ENCODE data around the gene TMEM61.

The TMEM61 gene

DNA sequence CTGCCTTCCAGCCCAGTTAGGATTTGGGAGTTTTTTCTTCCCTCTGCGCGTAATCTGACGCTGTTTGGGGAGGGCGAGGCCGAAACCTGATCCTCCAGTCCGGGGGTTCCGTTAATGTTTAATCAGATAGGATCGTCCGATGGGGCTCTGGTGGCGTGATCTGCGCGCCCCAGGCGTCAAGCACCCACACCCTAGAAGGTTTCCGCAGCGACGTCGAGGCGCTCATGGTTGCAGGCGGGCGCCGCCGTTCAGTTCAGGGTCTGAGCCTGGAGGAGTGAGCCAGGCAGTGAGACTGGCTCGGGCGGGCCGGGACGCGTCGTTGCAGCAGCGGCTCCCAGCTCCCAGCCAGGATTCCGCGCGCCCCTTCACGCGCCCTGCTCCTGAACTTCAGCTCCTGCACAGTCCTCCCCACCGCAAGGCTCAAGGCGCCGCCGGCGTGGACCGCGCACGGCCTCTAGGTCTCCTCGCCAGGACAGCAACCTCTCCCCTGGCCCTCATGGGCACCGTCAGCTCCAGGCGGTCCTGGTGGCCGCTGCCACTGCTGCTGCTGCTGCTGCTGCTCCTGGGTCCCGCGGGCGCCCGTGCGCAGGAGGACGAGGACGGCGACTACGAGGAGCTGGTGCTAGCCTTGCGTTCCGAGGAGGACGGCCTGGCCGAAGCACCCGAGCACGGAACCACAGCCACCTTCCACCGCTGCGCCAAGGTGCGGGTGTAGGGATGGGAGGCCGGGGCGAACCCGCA lies 59.1 kb downstream of the TMEM61 start, which contains the start of gene PCSK9:
Gene PCSK9 (plus strand): TSS at position 207 of the 741 bp plus-strand sequence. CDS start 290 bp downstream, at position 497.
- Histone ChIP-seq H3K4me3 (ENCODE audit: low read depth, low read length) (no peak within 1 kb of the TSS), H3K9me3 (no peaks in the 10 kb centered on the region), H3K36me3 (no peaks in the 10 kb centered on the region), H3K27me3 (peaks cover 26% of the 10 kb centered on the region), H3K4me1 (no peaks in the 10 kb centered on the region)
- TF ChIP-seq, protein P1, sequence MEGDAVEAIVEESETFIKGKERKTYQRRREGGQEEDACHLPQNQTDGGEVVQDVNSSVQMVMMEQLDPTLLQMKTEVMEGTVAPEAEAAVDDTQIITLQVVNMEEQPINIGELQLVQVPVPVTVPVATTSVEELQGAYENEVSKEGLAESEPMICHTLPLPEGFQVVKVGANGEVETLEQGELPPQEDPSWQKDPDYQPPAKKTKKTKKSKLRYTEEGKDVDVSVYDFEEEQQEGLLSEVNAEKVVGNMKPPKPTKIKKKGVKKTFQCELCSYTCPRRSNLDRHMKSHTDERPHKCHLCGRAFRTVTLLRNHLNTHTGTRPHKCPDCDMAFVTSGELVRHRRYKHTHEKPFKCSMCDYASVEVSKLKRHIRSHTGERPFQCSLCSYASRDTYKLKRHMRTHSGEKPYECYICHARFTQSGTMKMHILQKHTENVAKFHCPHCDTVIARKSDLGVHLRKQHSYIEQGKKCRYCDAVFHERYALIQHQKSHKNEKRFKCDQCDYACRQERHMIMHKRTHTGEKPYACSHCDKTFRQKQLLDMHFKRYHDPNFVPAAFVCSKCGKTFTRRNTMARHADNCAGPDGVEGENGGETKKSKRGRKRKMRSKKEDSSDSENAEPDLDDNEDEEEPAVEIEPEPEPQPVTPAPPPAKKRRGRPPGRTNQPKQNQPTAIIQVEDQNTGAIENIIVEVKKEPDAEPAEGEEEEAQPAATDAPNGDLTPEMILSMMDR (IDR thresholded peaks at IDR 0.05; ENCODE audit: low read depth, low read length), result no peak
- no peak for DNase-seq

DNA sequence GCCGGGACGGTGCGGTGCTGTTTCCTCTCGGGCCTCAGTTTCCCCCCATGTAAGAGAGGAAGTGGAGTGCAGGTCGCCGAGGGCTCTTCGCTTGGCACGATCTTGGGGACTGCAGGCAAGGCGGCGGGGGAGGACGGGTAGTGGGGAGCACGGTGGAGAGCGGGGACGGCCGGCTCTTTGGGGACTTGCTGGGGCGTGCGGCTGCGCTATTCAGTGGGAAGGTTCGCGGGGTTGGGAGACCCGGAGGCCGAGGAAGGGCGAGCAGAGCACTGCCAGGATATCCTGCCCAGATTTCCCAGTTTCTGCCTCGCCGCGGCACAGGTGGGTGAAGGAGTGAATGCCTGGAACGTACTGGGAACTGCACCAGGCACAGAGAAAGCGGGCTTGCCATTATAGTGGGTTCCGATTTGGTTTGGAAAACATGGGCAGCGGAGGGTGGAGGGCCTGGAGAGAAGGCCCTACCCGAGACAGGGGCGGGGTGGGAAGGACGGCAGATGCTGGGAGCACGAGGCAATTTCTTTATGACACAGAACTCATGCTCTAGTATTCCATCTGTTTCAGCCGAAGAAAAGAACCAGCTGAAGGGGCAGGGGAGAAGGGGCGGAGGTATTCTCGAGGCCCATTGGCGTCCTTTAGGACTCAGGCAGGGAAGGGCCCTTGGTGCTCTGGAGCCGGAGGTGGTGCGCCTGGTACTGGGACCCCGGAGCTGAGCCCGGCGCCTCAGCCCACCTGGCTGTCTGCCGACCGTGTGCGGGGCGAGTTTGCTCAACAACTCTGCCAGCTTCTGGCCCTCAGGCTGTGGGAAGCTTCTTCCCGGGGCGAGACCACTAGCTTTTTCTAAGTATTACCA lies 59.9 kb downstream of the TMEM61 start:
- Histone ChIP-seq H3K36me3 (no peaks in the 10 kb centered on the region), H3K27me3 (peaks cover 26% of the 10 kb centered on the region), H3K4me3 (ENCODE audit: low read depth, low read length) (no peak overlapping the region), H3K4me1 (no peaks in the 10 kb centered on the region), H3K9me3 (no peaks in the 10 kb centered on the region)
- DNase-seq, result no peak
- TF ChIP-seq, protein P1 (IDR thresholded peaks at IDR 0.05; ENCODE audit: low read depth, low read length), result no peak

DNA sequence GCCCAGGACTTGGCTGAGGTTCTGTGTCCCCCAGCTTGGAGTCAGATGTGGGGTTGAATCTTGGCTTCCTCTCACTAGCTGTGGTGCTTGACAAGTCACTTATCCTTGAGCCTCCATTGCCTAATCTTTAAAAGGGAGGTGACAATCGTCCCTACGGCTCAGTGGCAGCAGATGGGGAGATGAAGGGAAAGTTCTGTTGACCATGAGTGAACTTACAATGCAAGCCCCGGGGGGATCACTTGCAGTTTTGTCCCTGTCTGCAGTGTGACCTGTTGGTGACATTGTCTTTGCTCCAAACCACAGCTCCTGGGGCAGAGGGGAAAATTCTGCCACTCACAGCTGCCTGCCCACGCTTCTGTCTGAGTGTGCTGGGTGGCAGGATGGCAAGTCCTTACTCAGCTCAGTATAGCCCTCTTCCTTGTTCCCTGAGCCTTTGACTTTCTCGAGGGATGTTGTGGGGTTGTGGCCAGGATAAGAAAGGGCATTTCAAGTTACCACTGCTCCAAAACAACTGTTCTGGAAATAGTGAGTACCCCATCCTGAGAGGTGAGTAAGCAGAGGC lies 60.6 kb downstream of the TMEM61 start:
- TF ChIP-seq, protein P1 (IDR thresholded peaks at IDR 0.05; ENCODE audit: low read depth, low read length), result no peak
- H3K36me3 ChIP-seq, result no peaks in the 10 kb centered on the region
- peaks cover 26% of the 10 kb centered on the region for H3K27me3 ChIP-seq
- no peaks in the 10 kb centered on the region for H3K9me3 ChIP-seq
- no peak overlapping the region for H3K4me3 ChIP-seq (ENCODE audit: low read depth, low read length)
- no peaks in the 10 kb centered on the region for H3K4me1 ChIP-seq
- DNase-seq, result no peak

DNA sequence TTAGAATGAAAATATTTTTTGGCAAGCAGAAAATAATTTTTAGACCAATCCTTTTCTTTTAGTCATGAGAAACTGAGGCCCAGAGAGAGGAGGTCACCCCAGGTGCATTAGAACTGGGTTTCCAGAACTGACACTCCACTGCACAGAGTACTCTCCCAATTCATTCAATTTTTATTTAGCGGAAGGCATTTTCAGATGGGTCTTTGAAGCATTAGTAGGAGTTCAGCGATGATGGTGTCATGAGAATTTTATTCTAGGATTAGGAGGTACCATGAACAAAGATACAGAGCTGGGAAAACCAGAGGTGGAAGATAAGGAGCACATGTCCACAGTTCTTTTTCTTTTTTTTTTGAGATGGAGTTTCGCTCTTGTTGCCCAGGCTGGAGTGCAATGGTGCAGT lies 61.2 kb downstream of the TMEM61 start:
- Histone ChIP-seq H3K27me3 (peaks cover 26% of the 10 kb centered on the region), H3K4me1 (no peaks in the 10 kb centered on the region), H3K9me3 (no peaks in the 10 kb centered on the region), H3K36me3 (no peaks in the 10 kb centered on the region), H3K4me3 (ENCODE audit: low read depth, low read length) (no peak overlapping the region)
- DNase-seq, result no peak
- TF ChIP-seq, protein P1 (IDR thresholded peaks at IDR 0.05; ENCODE audit: low read depth, low read length), result no peak
